ENCODE data around the gene TTC7B. TPM values are rescaled to one million over a fixed set of nuclear protein-coding genes. Genes with fewer than 3 reads are reported as not detected.
A peak's percentile ranks its signal among the peaks of the same experiment; 100 is the strongest.

The TTC7B gene
- total and polyA plus RNA-seq, 2 of the 13 experiments (the other 11 are each of a cell fraction or from before 2014, with no cell fraction given): 1.3 to 3.2 TPM

DNA sequence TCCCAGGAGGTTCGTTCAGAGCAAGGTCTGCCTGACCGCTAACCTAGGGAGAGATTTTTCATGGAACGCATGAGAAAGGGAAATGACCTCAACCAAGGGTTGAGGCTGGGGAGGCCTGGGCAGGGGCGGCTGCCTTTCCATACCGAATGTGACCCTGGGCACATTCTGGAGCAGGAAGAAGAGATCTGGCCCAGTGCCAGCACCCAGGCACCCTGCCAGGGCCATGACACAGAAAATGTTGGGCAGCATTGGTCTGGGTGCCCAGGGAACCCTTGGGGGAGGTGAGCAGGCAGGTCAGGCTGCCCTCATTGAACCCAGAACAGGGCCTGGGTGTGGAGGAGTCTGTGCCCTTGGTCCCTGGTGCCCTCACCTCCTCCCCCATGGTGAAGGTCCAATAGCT lies 312.6 kb downstream of the TTC7B start (continued):
- TF ChIP-seq ZNF687 (CRISPR knock-in tag; IDR thresholded peaks at IDR 0.05): peak; percentile 13; the same call in 1 of the 2 replicates

- in situ Hi-C loops (cut with HindIII; ENCODE audit: extremely low pct_ligation_motif_present, low pct_unique_long_range_greater_than_20kb): no loop called here
- TF ChIP-seq KAT8 (CRISPR knock-in tag; IDR thresholded peaks at IDR 0.05) (no peak), ZNF724P (CRISPR knock-in tag; IDR thresholded peaks at IDR 0.05; ENCODE audit: borderline replicate concordance) (no peak), CCAR2 (optimal IDR thresholded peaks at IDR 0.05; ENCODE audit: low read depth, low read length) (no peak), PAX8 (CRISPR knock-in tag; IDR thresholded peaks at IDR 0.05; ENCODE audit: borderline replicate concordance) (no peak), ZNF605 (CRISPR knock-in tag; IDR thresholded peaks at IDR 0.05) (no peak), ATF3 (CRISPR knock-in tag; IDR thresholded peaks at IDR 0.05) (no peak), ZSCAN25 (CRISPR knock-in tag; IDR thresholded peaks at IDR 0.05) (no peak), HNRNPLL (IDR thresholded peaks at IDR 0.05; ENCODE audit: low read depth, low read length, poor library complexity, severe bottlenecking) (no peak)
- TF ChIP-seq, protein P1, sequence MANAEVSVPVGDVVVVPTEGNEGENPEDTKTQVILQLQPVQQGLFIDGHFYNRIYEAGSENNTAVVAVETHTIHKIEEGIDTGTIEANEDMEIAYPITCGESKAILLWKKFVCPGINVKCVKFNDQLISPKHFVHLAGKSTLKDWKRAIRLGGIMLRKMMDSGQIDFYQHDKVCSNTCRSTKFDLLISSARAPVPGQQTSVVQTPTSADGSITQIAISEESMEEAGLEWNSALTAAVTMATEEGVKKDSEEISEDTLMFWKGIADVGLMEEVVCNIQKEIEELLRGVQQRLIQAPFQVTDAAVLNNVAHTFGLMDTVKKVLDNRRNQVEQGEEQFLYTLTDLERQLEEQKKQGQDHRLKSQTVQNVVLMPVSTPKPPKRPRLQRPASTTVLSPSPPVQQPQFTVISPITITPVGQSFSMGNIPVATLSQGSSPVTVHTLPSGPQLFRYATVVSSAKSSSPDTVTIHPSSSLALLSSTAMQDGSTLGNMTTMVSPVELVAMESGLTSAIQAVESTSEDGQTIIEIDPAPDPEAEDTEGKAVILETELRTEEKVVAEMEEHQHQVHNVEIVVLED (CRISPR knock-in tag; IDR thresholded peaks at IDR 0.05; ENCODE audit: borderline replicate concordance): no peak
Observed at GRCh38 chr14:90502760-90503159, 313.5 kb downstream of the TTC7B start.

More at GRCh38 chr14:90502760-90503159, 313.5 kb downstream of the TTC7B start:
- no TSS peak for BruUV-seq (replicated peaks)
- H3K4me3 ChIP-seq (replicated peaks in 1 of 3; ENCODE audit: insufficient read depth in 1 of 3, low read depth in 2 of 3, low read length in 3 of 3): no peak overlapping the region
- H3K9me3 ChIP-seq (ENCODE audit: low read length): no peaks in the 10 kb centered on the region
- H3K4me1 ChIP-seq (ENCODE audit: insufficient read depth, low read length): peaks cover 60% of the 10 kb centered on the region
- no peaks in the 10 kb centered on the region for H4K20me1 ChIP-seq (ENCODE audit: insufficient read depth, low read length)
- no peak overlapping the region for H3K9ac ChIP-seq (ENCODE audit: insufficient read depth, low read depth, low read length)
- no peaks in the 10 kb centered on the region for H3K27me3 ChIP-seq (ENCODE audit: control insufficient read depth in 1 of 2, insufficient read depth in 2 of 2, low read length in 2 of 2)
- CTCF ChIA-PET (ENCODE audit: low intra/inter-chr PET ratio, low total read pairs): no interaction called here
- H2AFZ ChIP-seq (ENCODE audit: low read length): no peak overlapping the region
- H3K36me3 ChIP-seq (replicated peaks in 1 of 2; ENCODE audit: control insufficient read depth in 1 of 2, insufficient read depth in 2 of 2, low read length in 2 of 2): no peaks in the 10 kb centered on the region
- POLR2A ChIA-PET: interaction anchor here (2.4 to 2.5 kb wide), 2 partner anchors 10 kb away, joined by 21 to 60 read pairs; no protein-coding TSS in a partner anchor
- FAIRE-seq: no peak
- intact Hi-C loops (cut with micrococcal nuclease; ENCODE audit: unreplicated experiment): no loop called here
- H3K27ac ChIP-seq (ENCODE audit: extremely low read length, insufficient read depth, low read length): no peak overlapping the region
- H3K4me2 ChIP-seq (ENCODE audit: low read depth, low read length): no peak overlapping the region
- no peak for ATAC-seq
- DNase-seq (ENCODE audit: low spot score): no peak
- H3K79me2 ChIP-seq (ENCODE audit: insufficient read depth, low read length): no peaks in the 10 kb centered on the region
